ENCODE data around the gene ANKK1. TPM values are rescaled to one million over a fixed set of nuclear protein-coding genes. Genes with fewer than 3 reads are reported as not detected.

The ANKK1 gene
- total RNA-seq, 2 experiments from 2014 or later: not detected

DNA sequence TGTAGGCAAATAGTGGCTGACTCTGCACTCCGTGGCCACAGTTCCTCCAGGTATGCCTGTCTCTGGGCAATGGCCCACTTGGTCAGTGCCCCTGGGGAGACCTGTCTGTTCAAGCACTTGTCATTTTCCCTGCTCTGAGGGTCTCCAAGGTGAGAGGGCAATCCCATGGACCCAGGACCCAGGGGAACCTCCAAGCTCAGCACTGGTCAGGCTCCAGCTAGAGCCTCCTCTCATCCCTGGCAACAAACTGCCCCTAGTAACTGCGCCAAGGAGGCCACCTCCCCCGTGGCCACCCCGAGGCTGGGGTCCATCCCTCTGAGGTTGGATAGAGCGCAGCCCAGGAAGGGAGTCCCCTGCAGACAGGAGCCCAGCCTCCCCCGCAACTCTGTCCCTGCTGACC, 713 bp upstream of the ANKK1 start:
- Mint-ChIP-seq H3K4me3 (no peak overlapping the region), H3K36me3 (ENCODE audit: low read depth) (no peaks in the 10 kb centered on the region), H3K27ac (no peak overlapping the region), H3K4me1 (ENCODE audit: low read depth) (no peaks in the 10 kb centered on the region), H3K9me3 (ENCODE audit: insufficient read depth) (no peaks in the 10 kb centered on the region), H3K27me3 (ENCODE audit: low read depth) (peaks cover 4% of the 10 kb centered on the region)
- POLR2A ChIA-PET: no interaction called here
- ATAC-seq (no peak), DNase-seq (no peak)
- CTCF ChIA-PET: no interaction called here

DNA sequence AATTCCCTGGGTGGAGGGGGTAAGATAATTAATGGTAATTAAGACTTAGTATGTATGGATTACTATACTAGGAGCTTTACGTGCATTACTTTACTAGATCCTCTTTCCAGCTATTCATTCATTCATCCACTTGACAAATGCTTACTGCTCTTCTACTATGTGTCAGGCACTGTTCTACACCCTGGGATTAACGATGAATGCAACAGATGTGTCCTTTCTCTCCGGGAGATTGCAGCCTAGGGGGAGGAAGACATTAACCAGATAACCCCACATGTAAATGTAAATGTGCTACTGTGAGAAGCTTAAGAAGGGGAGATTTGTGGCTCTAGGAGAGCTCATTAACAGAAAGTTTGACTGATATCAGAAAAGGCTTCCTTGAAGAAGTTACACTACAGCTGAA, 1.7 kb downstream of the ANKK1 start:
- POLR2A ChIA-PET: no interaction called here
- CTCF ChIA-PET: no interaction called here
- DNase-seq (no peak), ATAC-seq (no peak)
- Mint-ChIP-seq H3K4me1 (ENCODE audit: low read depth) (no peaks in the 10 kb centered on the region), H3K4me3 (no peak overlapping the region), H3K36me3 (ENCODE audit: low read depth) (no peaks in the 10 kb centered on the region), H3K27me3 (ENCODE audit: low read depth) (peaks cover 4% of the 10 kb centered on the region), H3K9me3 (ENCODE audit: insufficient read depth) (no peaks in the 10 kb centered on the region), H3K27ac (no peak overlapping the region)

- no peaks in the 10 kb centered on the region for H3K36me3 Mint-ChIP-seq (ENCODE audit: low read depth)
- H3K4me3 Mint-ChIP-seq: no peak overlapping the region
- no peaks in the 10 kb centered on the region for H3K4me1 Mint-ChIP-seq (ENCODE audit: low read depth)
- DNase-seq (no peak), ATAC-seq (no peak)
- no peaks in the 10 kb centered on the region for H3K9me3 Mint-ChIP-seq (ENCODE audit: insufficient read depth)
- no peak overlapping the region for H3K27ac Mint-ChIP-seq
- ChIA-PET CTCF (interaction anchor here (1.0 kb wide), 1 partner anchor 381 kb away, joined by 3 read pairs; the partner anchor contains the start of gene ZW10), POLR2A (no interaction called here)
- no peaks in the 10 kb centered on the region for H3K27me3 Mint-ChIP-seq (ENCODE audit: low read depth)
Measured at GRCh38 chr11:113392236-113392921, 4.8 kb downstream of the ANKK1 start.

DNA sequence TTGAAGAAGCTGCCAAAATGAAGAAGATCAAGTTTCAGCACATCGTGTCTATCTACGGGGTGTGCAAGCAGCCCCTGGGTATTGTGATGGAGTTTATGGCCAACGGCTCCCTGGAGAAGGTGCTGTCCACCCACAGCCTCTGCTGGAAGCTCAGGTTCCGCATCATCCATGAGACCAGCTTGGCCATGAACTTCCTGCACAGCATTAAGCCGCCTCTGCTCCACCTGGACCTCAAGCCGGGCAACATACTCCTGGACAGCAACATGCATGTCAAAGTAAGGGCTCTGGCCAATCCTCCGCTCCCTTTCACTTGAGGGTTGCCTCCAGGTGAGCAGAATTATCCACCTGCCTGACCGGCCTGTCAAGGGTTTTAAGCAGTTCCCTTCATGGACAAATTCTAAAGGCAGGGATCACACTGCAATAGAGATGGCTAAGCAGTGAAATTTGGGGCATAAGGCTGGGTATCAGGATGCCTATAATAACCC, 6.0 kb downstream of the ANKK1 start:
- no peak overlapping the region for H3K27ac Mint-ChIP-seq
- no peak overlapping the region for H3K4me3 Mint-ChIP-seq
- CTCF ChIA-PET: interaction anchor here (1.0 kb wide), 1 partner anchor 380 kb away, joined by 3 read pairs; the partner anchor contains the start of gene ZW10
- no peaks in the 10 kb centered on the region for H3K27me3 Mint-ChIP-seq (ENCODE audit: low read depth)
- POLR2A ChIA-PET: no interaction called here
- H3K4me1 Mint-ChIP-seq (ENCODE audit: low read depth): no peaks in the 10 kb centered on the region
- no peak for ATAC-seq
- H3K9me3 Mint-ChIP-seq (ENCODE audit: insufficient read depth): no peaks in the 10 kb centered on the region
- no peak for DNase-seq
- H3K36me3 Mint-ChIP-seq (ENCODE audit: low read depth): no peaks in the 10 kb centered on the region

- ChIA-PET POLR2A (no interaction called here), CTCF (no interaction called here)
- Mint-ChIP-seq H3K9me3 (ENCODE audit: insufficient read depth) (no peaks in the 10 kb centered on the region), H3K36me3 (ENCODE audit: low read depth) (no peaks in the 10 kb centered on the region), H3K4me3 (no peak overlapping the region), H3K27ac (no peak overlapping the region), H3K27me3 (ENCODE audit: low read depth) (no peaks in the 10 kb centered on the region), H3K4me1 (ENCODE audit: low read depth) (no peaks in the 10 kb centered on the region)
- ATAC-seq (no peak), DNase-seq (no peak)
Measured at GRCh38 chr11:113394919-113395318, 7.3 kb downstream of the ANKK1 start.

DNA sequence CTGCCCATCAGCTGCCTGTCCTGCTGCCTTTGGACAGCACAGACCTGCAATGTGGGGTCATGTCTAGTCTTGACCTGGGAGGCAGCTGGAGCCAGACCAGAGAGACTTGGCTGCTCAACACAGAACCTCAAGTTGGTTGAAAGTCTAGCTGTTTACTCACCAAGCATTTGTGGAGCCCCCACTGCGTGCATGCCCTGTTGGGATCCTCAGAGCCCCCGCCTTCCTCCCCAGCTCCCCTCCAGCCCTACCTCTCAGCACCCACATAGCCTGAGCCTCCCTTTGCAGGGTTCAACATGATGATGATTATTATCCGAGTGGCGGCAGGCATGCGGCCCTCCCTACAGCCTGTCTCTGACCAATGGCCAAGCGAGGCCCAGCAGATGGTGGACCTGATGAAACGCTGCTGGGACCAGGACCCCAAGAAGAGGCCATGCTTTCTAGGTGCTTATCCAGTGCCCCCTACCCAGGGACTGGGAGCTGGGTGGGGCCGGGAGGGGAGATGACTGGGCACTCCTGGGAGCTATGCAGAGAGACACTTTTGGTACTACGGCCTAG, 8.3 kb downstream of the ANKK1 start:
- ChIA-PET POLR2A (no interaction called here), CTCF (no interaction called here)
- Mint-ChIP-seq H3K27ac (no peak overlapping the region), H3K36me3 (ENCODE audit: low read depth) (no peaks in the 10 kb centered on the region), H3K4me3 (no peak overlapping the region), H3K27me3 (ENCODE audit: low read depth) (no peaks in the 10 kb centered on the region), H3K9me3 (ENCODE audit: insufficient read depth) (no peaks in the 10 kb centered on the region), H3K4me1 (ENCODE audit: low read depth) (no peaks in the 10 kb centered on the region)
- no peak for ATAC-seq
- no peak for DNase-seq

DNA sequence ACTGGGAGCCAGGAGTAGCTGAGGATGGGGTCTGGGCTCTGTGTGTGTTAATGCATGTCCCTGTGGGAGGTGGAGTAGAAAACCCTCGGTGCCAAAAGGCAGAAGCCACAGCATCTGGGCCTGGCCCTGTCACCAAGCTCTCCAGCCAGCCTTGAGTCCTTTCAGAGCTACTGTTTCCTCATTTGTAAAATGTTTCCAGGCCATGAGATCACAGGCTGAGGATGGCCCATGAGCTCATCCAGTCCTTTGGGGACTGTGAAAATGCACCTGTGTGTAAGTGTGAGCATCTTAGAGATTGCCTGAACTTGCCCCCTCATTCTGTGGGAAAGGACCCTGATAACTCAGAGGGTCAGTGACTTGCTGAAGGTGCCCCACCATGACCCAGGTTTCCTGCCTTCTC, 9.1 kb downstream of the ANKK1 start:
- CTCF ChIA-PET: no interaction called here
- H3K36me3 Mint-ChIP-seq (ENCODE audit: low read depth): no peaks in the 10 kb centered on the region
- POLR2A ChIA-PET: no interaction called here
- DNase-seq (no peak), ATAC-seq (no peak)
- no peak overlapping the region for H3K4me3 Mint-ChIP-seq
- no peak overlapping the region for H3K27ac Mint-ChIP-seq
- H3K9me3 Mint-ChIP-seq (ENCODE audit: insufficient read depth): no peaks in the 10 kb centered on the region
- no peaks in the 10 kb centered on the region for H3K27me3 Mint-ChIP-seq (ENCODE audit: low read depth)
- H3K4me1 Mint-ChIP-seq (ENCODE audit: low read depth): no peaks in the 10 kb centered on the region

DNA sequence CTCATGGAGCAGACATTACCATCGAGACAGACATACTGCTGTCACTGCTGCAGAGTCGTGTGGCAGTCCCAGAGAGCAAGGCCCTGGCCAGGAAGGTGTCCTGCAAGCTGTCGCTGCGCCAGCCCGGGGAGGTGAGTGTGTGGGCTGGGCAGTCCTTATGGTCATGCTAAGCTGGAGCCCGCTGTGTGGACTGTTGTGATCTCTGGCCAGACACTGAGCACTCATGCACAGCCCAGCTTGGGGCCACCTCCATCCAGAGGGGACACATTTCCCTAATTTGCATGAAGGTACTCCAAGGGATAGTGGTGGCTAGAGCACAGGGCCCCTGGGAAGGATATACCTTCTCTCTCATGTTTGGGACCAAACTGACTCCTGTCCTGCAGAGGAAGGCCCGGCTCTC, 9.6 kb downstream of the ANKK1 start:
- H3K27ac Mint-ChIP-seq: no peak overlapping the region
- no peaks in the 10 kb centered on the region for H3K9me3 Mint-ChIP-seq (ENCODE audit: insufficient read depth)
- no peaks in the 10 kb centered on the region for H3K36me3 Mint-ChIP-seq (ENCODE audit: low read depth)
- H3K4me1 Mint-ChIP-seq (ENCODE audit: low read depth): no peaks in the 10 kb centered on the region
- ATAC-seq: no peak
- ChIA-PET CTCF (no interaction called here), POLR2A (no interaction called here)
- H3K27me3 Mint-ChIP-seq (ENCODE audit: low read depth): no peaks in the 10 kb centered on the region
- no peak for DNase-seq
- H3K4me3 Mint-ChIP-seq: no peak overlapping the region

DNA sequence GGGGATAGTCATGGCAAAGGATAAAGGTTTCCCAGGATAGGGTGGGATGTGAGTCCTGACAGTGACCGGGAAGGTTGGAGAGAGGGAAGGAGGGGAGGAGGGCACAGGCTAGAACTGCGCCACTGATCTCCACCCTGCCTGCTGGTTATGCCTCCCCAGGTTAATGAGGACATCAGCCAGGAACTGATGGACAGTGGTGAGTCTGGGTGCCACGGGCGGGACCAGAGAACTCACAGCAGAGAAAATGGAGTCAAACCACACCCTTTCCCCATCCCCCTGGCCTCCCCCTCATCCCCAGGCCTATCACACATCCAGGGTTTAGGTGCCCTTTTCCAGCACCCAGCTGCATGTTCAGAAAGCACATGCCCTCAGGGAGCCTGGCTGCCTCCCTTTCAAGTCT, 10.2 kb downstream of the ANKK1 start:
- Mint-ChIP-seq H3K4me3 (no peak overlapping the region), H3K36me3 (ENCODE audit: low read depth) (no peaks in the 10 kb centered on the region), H3K27ac (no peak overlapping the region), H3K4me1 (ENCODE audit: low read depth) (no peaks in the 10 kb centered on the region), H3K27me3 (ENCODE audit: low read depth) (no peaks in the 10 kb centered on the region), H3K9me3 (ENCODE audit: insufficient read depth) (no peaks in the 10 kb centered on the region)
- ChIA-PET POLR2A (no interaction called here), CTCF (no interaction called here)
- DNase-seq (no peak), ATAC-seq (no peak)

- ChIA-PET CTCF (no interaction called here), POLR2A (no interaction called here)
- Mint-ChIP-seq H3K9me3 (ENCODE audit: insufficient read depth) (no peaks in the 10 kb centered on the region), H3K36me3 (ENCODE audit: low read depth) (no peaks in the 10 kb centered on the region), H3K27ac (no peak overlapping the region), H3K4me3 (no peak overlapping the region), H3K4me1 (ENCODE audit: low read depth) (no peaks in the 10 kb centered on the region), H3K27me3 (ENCODE audit: low read depth) (no peaks in the 10 kb centered on the region)
- DNase-seq (no peak), ATAC-seq (no peak)
Measured at GRCh38 chr11:113398669-113399430, 11.3 kb downstream of the ANKK1 start.

- H3K36me3 Mint-ChIP-seq (ENCODE audit: low read depth): no peaks in the 10 kb centered on the region
- no peaks in the 10 kb centered on the region for H3K4me1 Mint-ChIP-seq (ENCODE audit: low read depth)
- no peak overlapping the region for H3K4me3 Mint-ChIP-seq
- no peaks in the 10 kb centered on the region for H3K27me3 Mint-ChIP-seq (ENCODE audit: low read depth)
- POLR2A ChIA-PET: no interaction called here
- H3K27ac Mint-ChIP-seq: no peak overlapping the region
- no peak for ATAC-seq
- CTCF ChIA-PET: no interaction called here
- H3K9me3 Mint-ChIP-seq (ENCODE audit: insufficient read depth): no peaks in the 10 kb centered on the region
- DNase-seq: no peak
Measured at GRCh38 chr11:113400631-113401230, 13.2 kb downstream of the ANKK1 start.

- POLR2A ChIA-PET: no interaction called here
- no peak for ATAC-seq
- Mint-ChIP-seq H3K4me1 (ENCODE audit: low read depth) (no peaks in the 10 kb centered on the region), H3K9me3 (ENCODE audit: insufficient read depth) (no peaks in the 10 kb centered on the region), H3K27ac (no peak overlapping the region), H3K27me3 (ENCODE audit: low read depth) (no peaks in the 10 kb centered on the region), H3K4me3 (no peak overlapping the region), H3K36me3 (ENCODE audit: low read depth) (no peaks in the 10 kb centered on the region)
- no peak for DNase-seq
- CTCF ChIA-PET: no interaction called here
Measured at GRCh38 chr11:113401718-113402117, 14.1 kb downstream of the ANKK1 start.

Data from activated CD8-positive, alpha-beta T cell treated with anti-CD3 and anti-CD28 coated beads, Interleukin-2, amount 10 ng/mL, durations not matched to agents 7 days and 5 days (primary cell).